WTC11 (cell line): Measurements from ENCODE around the gene KCNMA1.

Source experiments
- AFF4 ChIP-seq: sonication (generic); formaldehyde crosslinking; IDR thresholded peaks from 2 replicates; pipeline ENCODE4 v1.8.1; 2023; ENCODE audit warnings: mild to moderate bottlenecking, missing genetic modification reagents, borderline replicate concordance
- ATF6 ChIP-seq: sonication (generic); formaldehyde crosslinking; IDR thresholded peaks from 2 replicates; pipeline ENCODE4 v1.8.1; 2023; ENCODE audit warnings: mild to moderate bottlenecking, missing genetic modification reagents
- CTCF ChIP-seq: fragments of 200-600 bp; IDR thresholded peaks from 2 replicates; pipeline ENCODE4 v1.8.0; 2022; ENCODE audit warnings: antibody characterized with exemption
- ETV6 ChIP-seq: sonication (generic); formaldehyde crosslinking; IDR thresholded peaks from 2 replicates; pipeline ENCODE4 v1.8.1; 2022; ENCODE audit warnings: mild to moderate bottlenecking, missing genetic modification reagents
- JUN ChIP-seq: sonication (generic); formaldehyde crosslinking; IDR thresholded peaks from 2 replicates; pipeline ENCODE4 v1.8.0; 2023; ENCODE audit warnings: mild to moderate bottlenecking, missing genetic modification reagents
- NFYB ChIP-seq: sonication (generic); formaldehyde crosslinking; conservative IDR thresholded peaks from 2 replicates; pipeline ENCODE4 v1.8.0; 2022; ENCODE audit warnings: low read depth, missing genetic modification reagents
- PREB ChIP-seq: sonication (generic); formaldehyde crosslinking; IDR thresholded peaks from 2 replicates; pipeline ENCODE4 v1.8.1; 2022; ENCODE audit warnings: mild to moderate bottlenecking, missing genetic modification reagents, moderate library complexity, borderline replicate concordance
- RELA ChIP-seq: sonication (generic); formaldehyde crosslinking; IDR thresholded peaks from 2 replicates; pipeline ENCODE4 v1.8.1; 2022; ENCODE audit warnings: missing genetic modification reagents, mild to moderate bottlenecking, borderline replicate concordance
- RORB ChIP-seq: fragments of 250-450 bp; sonication (Bioruptor Pico); IDR thresholded peaks from 2 replicates; pipeline ENCODE4 v1.9.0; 2021; ENCODE audit warnings: mild to moderate bottlenecking
- ZNF121 ChIP-seq: sonication (generic); formaldehyde crosslinking; IDR thresholded peaks from 2 replicates; pipeline ENCODE4 v1.8.0; 2023; ENCODE audit warnings: missing genetic modification reagents

- TF ChIP-seq CTCF = no peak
- TF ChIP-seq AFF4 = no peak
- no peak for TF ChIP-seq PREB (CRISPR knock-in tag)
- TF ChIP-seq JUN = no peak
- TF ChIP-seq NFYB (CRISPR knock-in tag) = no peak
- TF ChIP-seq ATF6 (CRISPR knock-in tag) = no peak
- no peak for TF ChIP-seq RORB (CRISPR knock-in tag)
- TF ChIP-seq ZNF121 = no peak
- no peak for TF ChIP-seq ETV6
- no peak for TF ChIP-seq RELA (CRISPR knock-in tag)
Observed at GRCh38 chr10:77524281-77524711, 113.3 kb downstream of the KCNMA1 start.
